Measurements from ENCODE around the gene RPL36AL.
"Not testable (repeated sequence)": the region's sequence is repeated elsewhere in the genome, so short reads cannot be mapped to it uniquely, and the experiment has no call there.

RPL36AL gene

GRCh38 chr14:49633640-49634546, 13.5 kb upstream of the RPL36AL start:
- H3K27ac Mint-ChIP-seq = peak overlapping the region; percentile 87
- H3K27me3 Mint-ChIP-seq = no peaks in the 10 kb centered on the region
- peak overlapping the region; percentile 94 for H3K4me3 Mint-ChIP-seq
- intact Hi-C loops (cut with micrococcal nuclease) = loop anchor here (1.0 to 10.0 kb wide), 4 partner anchors 13 to 601 kb away; partner anchors contain the start of genes MGAT2, RPL36AL and SOS2
- peaks cover 40% of the 10 kb centered on the region for H3K4me1 Mint-ChIP-seq (ENCODE audit: low read depth)
- no peaks in the 10 kb centered on the region for H3K9me3 Mint-ChIP-seq
- H3K36me3 Mint-ChIP-seq (ENCODE audit: low read depth) = peaks cover 58% of the 10 kb centered on the region

GRCh38 chr14:49623941-49624839, 3.8 kb upstream of the RPL36AL start:
- no peaks in the 10 kb centered on the region for H3K27me3 Mint-ChIP-seq

GRCh38 chr14:49623387-49623786, 3.0 kb upstream of the RPL36AL start:
- Mint-ChIP-seq H3K36me3 (ENCODE audit: low read depth) (peaks cover 61% of the 10 kb centered on the region), H3K27ac (no peak overlapping the region), H3K9me3 (no peaks in the 10 kb centered on the region), H3K4me1 (ENCODE audit: low read depth) (peaks cover 18% of the 10 kb centered on the region), H3K27me3 (no peaks in the 10 kb centered on the region), H3K4me3 (no peak overlapping the region)
- intact Hi-C loops (cut with micrococcal nuclease) = no loop called here

More at GRCh38 chr14:49623941-49624839, 3.8 kb upstream of the RPL36AL start:
- peaks cover 58% of the 10 kb centered on the region for H3K36me3 Mint-ChIP-seq (ENCODE audit: low read depth)
- H3K4me3 Mint-ChIP-seq = peak overlapping the region; percentile 9
- intact Hi-C loops (cut with micrococcal nuclease) = no loop called here
- H3K9me3 Mint-ChIP-seq = no peaks in the 10 kb centered on the region
- no peak overlapping the region for H3K27ac Mint-ChIP-seq
- peaks cover 11% of the 10 kb centered on the region for H3K4me1 Mint-ChIP-seq (ENCODE audit: low read depth)

GRCh38 chr14:49622022-49622607, 1.7 kb upstream of the RPL36AL start:
- Mint-ChIP-seq H3K36me3 (ENCODE audit: low read depth) (peaks cover 70% of the 10 kb centered on the region), H3K4me1 (ENCODE audit: low read depth) (peaks cover 27% of the 10 kb centered on the region), H3K4me3 (peak overlapping the region; percentile 99), H3K27ac (peak overlapping the region; percentile 100), H3K9me3 (no peaks in the 10 kb centered on the region), H3K27me3 (no peaks in the 10 kb centered on the region)
- intact Hi-C loops (cut with micrococcal nuclease) = no loop called here

- intact Hi-C loops (cut with micrococcal nuclease) = loop anchor here (2.0 kb wide), 1 partner anchor 14 kb away; the partner anchor contains the start of gene DNAAF2
- Mint-ChIP-seq H3K36me3 (ENCODE audit: low read depth) (peaks cover 73% of the 10 kb centered on the region), H3K4me1 (ENCODE audit: low read depth) (peaks cover 27% of the 10 kb centered on the region), H3K27me3 (no peaks in the 10 kb centered on the region), H3K27ac (peak overlapping the region; percentile 100), H3K4me3 (peak overlapping the region; percentile 99), H3K9me3 (no peaks in the 10 kb centered on the region)
These were observed 872 bp upstream of the RPL36AL start for GRCh38 chr14:49621114-49621881.

GRCh38 chr14:49619730-49620129, 696 bp downstream of the RPL36AL start:
- Mint-ChIP-seq H3K27me3 (no peaks in the 10 kb centered on the region), H3K4me1 (ENCODE audit: low read depth) (peaks cover 27% of the 10 kb centered on the region), H3K4me3 (peak overlapping the region; percentile 99), H3K27ac (peak overlapping the region; percentile 100), H3K36me3 (ENCODE audit: low read depth) (peaks cover 70% of the 10 kb centered on the region), H3K9me3 (no peaks in the 10 kb centered on the region)
- intact Hi-C loops (cut with micrococcal nuclease) = loop anchor here (1.0 to 2.0 kb wide), 2 partner anchors 15 to 20 kb away; partner anchors contain the start of gene DNAAF2

- intact Hi-C loops (cut with micrococcal nuclease); H3K27me3 Mint-ChIP-seq; H3K9me3 Mint-ChIP-seq: not testable (repeated sequence)
- Mint-ChIP-seq H3K27ac (peak overlapping the region; percentile 100), H3K4me1 (ENCODE audit: low read depth) (peaks cover 27% of the 10 kb centered on the region), H3K36me3 (ENCODE audit: low read depth) (peaks cover 70% of the 10 kb centered on the region), H3K4me3 (peak overlapping the region; percentile 99)
These were observed 1.2 kb downstream of the RPL36AL start for GRCh38 chr14:49619273-49619672.

- Mint-ChIP-seq H3K27ac (no peak overlapping the region), H3K9me3 (no peaks in the 10 kb centered on the region), H3K4me3 (no peak overlapping the region), H3K36me3 (ENCODE audit: low read depth) (peaks cover 79% of the 10 kb centered on the region), H3K27me3 (no peaks in the 10 kb centered on the region), H3K4me1 (ENCODE audit: low read depth) (peaks cover 27% of the 10 kb centered on the region)
- intact Hi-C loops (cut with micrococcal nuclease) = no loop called here
These were observed 2.4 kb downstream of the RPL36AL start for GRCh38 chr14:49617852-49618519.

- H3K27me3 Mint-ChIP-seq = no peaks in the 10 kb centered on the region
- no peaks in the 10 kb centered on the region for H3K9me3 Mint-ChIP-seq
- peaks cover 65% of the 10 kb centered on the region for H3K36me3 Mint-ChIP-seq (ENCODE audit: low read depth)
- H3K27ac Mint-ChIP-seq = peak overlapping the region; percentile 56
- H3K4me1 Mint-ChIP-seq (ENCODE audit: low read depth) = peaks cover 21% of the 10 kb centered on the region
- intact Hi-C loops (cut with micrococcal nuclease) = no loop called here
- H3K4me3 Mint-ChIP-seq = no peak overlapping the region
These were observed 4.7 kb downstream of the RPL36AL start for GRCh38 chr14:49615776-49616175.

- Mint-ChIP-seq H3K4me3 (no peak overlapping the region), H3K27ac (no peak overlapping the region), H3K36me3 (ENCODE audit: low read depth) (peaks cover 62% of the 10 kb centered on the region), H3K9me3 (no peaks in the 10 kb centered on the region), H3K27me3 (no peaks in the 10 kb centered on the region), H3K4me1 (ENCODE audit: low read depth) (peaks cover 23% of the 10 kb centered on the region)
- intact Hi-C loops (cut with micrococcal nuclease) = no loop called here
These were observed 6.2 kb downstream of the RPL36AL start for GRCh38 chr14:49614196-49614595.

- Mint-ChIP-seq H3K27me3 (no peaks in the 10 kb centered on the region), H3K9me3 (no peaks in the 10 kb centered on the region), H3K4me1 (ENCODE audit: low read depth) (peaks cover 11% of the 10 kb centered on the region), H3K4me3 (no peak overlapping the region), H3K27ac (no peak overlapping the region), H3K36me3 (ENCODE audit: low read depth) (peaks cover 58% of the 10 kb centered on the region)
- intact Hi-C loops (cut with micrococcal nuclease) = no loop called here
These were observed 7.8 kb downstream of the RPL36AL start for GRCh38 chr14:49612671-49613070.

GRCh38 chr14:49612251-49612650, 8.2 kb downstream of the RPL36AL start:
- H3K9me3 Mint-ChIP-seq = no peaks in the 10 kb centered on the region
- H3K4me3 Mint-ChIP-seq = no peak overlapping the region
- peaks cover 55% of the 10 kb centered on the region for H3K36me3 Mint-ChIP-seq (ENCODE audit: low read depth)

More at GRCh38 chr14:49612251-49612650, 8.2 kb downstream of the RPL36AL start:
- H3K27ac Mint-ChIP-seq = no peak overlapping the region
- peaks cover 6% of the 10 kb centered on the region for H3K4me1 Mint-ChIP-seq (ENCODE audit: low read depth)
- intact Hi-C loops (cut with micrococcal nuclease) = no loop called here
- H3K27me3 Mint-ChIP-seq = no peaks in the 10 kb centered on the region
